ENCODE results near the gene GFOD1. TPM values are rescaled to one million over a fixed set of nuclear protein-coding genes. Genes with fewer than 3 reads are reported as not detected.

The GFOD1 gene
- total RNA-seq, 1 experiment from 2014 or later: 8.8 TPM

DNA sequence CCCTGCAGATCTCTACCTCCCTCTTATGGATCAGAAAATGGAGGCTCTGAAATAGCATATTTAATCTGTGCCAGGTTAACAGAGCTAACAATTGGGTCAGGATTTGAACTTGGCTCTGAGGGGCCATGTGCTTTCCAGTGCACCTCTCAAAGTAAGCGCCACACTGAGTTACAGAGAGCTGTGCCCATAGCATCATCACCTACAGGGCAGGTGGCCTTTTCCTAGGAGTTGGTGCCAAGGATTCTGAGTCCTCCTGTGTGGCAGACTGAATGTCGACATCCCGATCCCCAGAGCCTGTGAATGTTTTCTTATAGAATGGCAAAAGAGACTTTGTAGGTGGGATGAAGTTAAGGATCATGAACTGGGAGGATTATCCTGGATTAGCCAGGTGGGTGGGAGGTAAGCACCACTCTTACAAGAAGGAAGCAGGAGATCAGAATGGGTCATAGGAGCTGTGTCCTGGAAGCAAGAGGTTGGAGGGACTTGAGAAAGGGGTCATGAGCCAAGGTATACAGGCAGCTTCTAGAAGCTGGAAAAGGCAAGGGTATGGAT, 91.1 kb downstream of the GFOD1 start:
- H3K9me3 ChIP-seq (ENCODE audit: low read depth, low read length, poor library complexity, severe bottlenecking): no peaks in the 10 kb centered on the region
- DNase-seq (ENCODE audit: low spot score): no peak
- H3K36me3 ChIP-seq (ENCODE audit: insufficient read depth, low read length, poor library complexity, severe bottlenecking): no peaks in the 10 kb centered on the region
- ChIA-PET POLR2A (ENCODE audit: low non-redundant PET) (no interaction called here), CTCF (interaction anchor here (0.5 to 1.2 kb wide), 2 partner anchors 219 to 253 kb away, joined by 4 to 8 read pairs; partner anchors contain the start of gene NOL7)
- no peaks in the 10 kb centered on the region for H3K27me3 ChIP-seq (replicated peaks; ENCODE audit: insufficient read depth, low read depth, low read length, poor library complexity)
- intact Hi-C loops (cut with micrococcal nuclease; ENCODE audit: unreplicated experiment): no loop called here
- peaks cover 16% of the 10 kb centered on the region for H3K4me1 ChIP-seq (ENCODE audit: insufficient read depth, low read length, poor library complexity, severe bottlenecking)
- no peak for TF ChIP-seq EZH2 (IDR thresholded peaks at IDR 0.05; ENCODE audit: borderline replicate concordance, low read depth, low read length, poor library complexity, severe bottlenecking)
- TF ChIP-seq, protein P1, sequence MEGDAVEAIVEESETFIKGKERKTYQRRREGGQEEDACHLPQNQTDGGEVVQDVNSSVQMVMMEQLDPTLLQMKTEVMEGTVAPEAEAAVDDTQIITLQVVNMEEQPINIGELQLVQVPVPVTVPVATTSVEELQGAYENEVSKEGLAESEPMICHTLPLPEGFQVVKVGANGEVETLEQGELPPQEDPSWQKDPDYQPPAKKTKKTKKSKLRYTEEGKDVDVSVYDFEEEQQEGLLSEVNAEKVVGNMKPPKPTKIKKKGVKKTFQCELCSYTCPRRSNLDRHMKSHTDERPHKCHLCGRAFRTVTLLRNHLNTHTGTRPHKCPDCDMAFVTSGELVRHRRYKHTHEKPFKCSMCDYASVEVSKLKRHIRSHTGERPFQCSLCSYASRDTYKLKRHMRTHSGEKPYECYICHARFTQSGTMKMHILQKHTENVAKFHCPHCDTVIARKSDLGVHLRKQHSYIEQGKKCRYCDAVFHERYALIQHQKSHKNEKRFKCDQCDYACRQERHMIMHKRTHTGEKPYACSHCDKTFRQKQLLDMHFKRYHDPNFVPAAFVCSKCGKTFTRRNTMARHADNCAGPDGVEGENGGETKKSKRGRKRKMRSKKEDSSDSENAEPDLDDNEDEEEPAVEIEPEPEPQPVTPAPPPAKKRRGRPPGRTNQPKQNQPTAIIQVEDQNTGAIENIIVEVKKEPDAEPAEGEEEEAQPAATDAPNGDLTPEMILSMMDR (conservative IDR thresholded peaks at IDR 0.05; ENCODE audit: low read depth, low read length): no peak
- H3K27ac ChIP-seq (ENCODE audit: low read depth, low read length, poor library complexity, severe bottlenecking): no peak overlapping the region
- no peak overlapping the region for H3K4me3 ChIP-seq (ENCODE audit: low read depth, low read length, poor library complexity, severe bottlenecking)
- BruUV-seq (replicated peaks): no TSS peak

- Histone ChIP-seq H3K27ac (ENCODE audit: low read depth, low read length, poor library complexity, severe bottlenecking) (peak overlapping the region; percentile 56), H3K27me3 (replicated peaks; ENCODE audit: insufficient read depth, low read depth, low read length, poor library complexity) (no peaks in the 10 kb centered on the region), H3K36me3 (ENCODE audit: insufficient read depth, low read length, poor library complexity, severe bottlenecking) (no peaks in the 10 kb centered on the region), H3K4me1 (ENCODE audit: insufficient read depth, low read length, poor library complexity, severe bottlenecking) (peaks cover 16% of the 10 kb centered on the region), H3K4me3 (ENCODE audit: low read depth, low read length, poor library complexity, severe bottlenecking) (no peak overlapping the region), H3K9me3 (ENCODE audit: low read depth, low read length, poor library complexity, severe bottlenecking) (no peaks in the 10 kb centered on the region)
- peak; percentile 86 for DNase-seq (ENCODE audit: low spot score)
- POLR2A ChIA-PET (ENCODE audit: low non-redundant PET): no interaction called here
- intact Hi-C loops (cut with micrococcal nuclease; ENCODE audit: unreplicated experiment): no loop called here
- no TSS peak for BruUV-seq (replicated peaks)
- TF ChIP-seq EZH2 (IDR thresholded peaks at IDR 0.05; ENCODE audit: borderline replicate concordance, low read depth, low read length, poor library complexity, severe bottlenecking): no peak
- TF ChIP-seq, protein P1 (conservative IDR thresholded peaks at IDR 0.05; ENCODE audit: low read depth, low read length): no peak
- CTCF ChIA-PET: interaction anchor here (0.5 to 1.2 kb wide), 2 partner anchors 220 to 254 kb away, joined by 4 to 8 read pairs; partner anchors contain the start of gene NOL7
Measured at GRCh38 chr6:13395272-13396237, 91.8 kb downstream of the GFOD1 start.

DNA sequence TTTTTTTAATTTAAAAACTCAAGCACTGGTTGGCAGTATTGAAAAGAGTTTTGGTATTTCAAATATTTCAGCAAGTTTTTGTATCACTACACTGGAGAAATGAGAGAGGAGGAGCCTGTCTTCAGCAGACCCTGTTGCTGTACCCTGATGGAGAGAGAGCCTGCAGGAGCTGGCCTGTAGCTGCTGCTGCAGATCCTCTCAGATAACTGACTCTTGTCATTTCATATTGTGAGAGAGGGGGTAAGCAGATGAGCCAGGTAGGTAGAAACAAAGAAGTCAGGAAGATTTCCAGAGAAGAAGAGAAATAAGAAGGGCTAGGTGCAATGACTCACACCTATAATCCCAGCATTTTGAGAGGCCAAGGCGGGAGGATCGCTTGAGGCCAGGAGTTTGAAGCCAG, 94.9 kb downstream of the GFOD1 start:
- BruUV-seq (replicated peaks): no TSS peak
- no peak for DNase-seq (ENCODE audit: low spot score)
- CTCF ChIA-PET: no interaction called here

More for the DNA sequence above, 94.9 kb downstream of the GFOD1 start:
- intact Hi-C loops (cut with micrococcal nuclease; ENCODE audit: unreplicated experiment): no loop called here
- no peaks in the 10 kb centered on the region for H3K9me3 ChIP-seq (ENCODE audit: low read depth, low read length, poor library complexity, severe bottlenecking)
- H3K4me3 ChIP-seq (ENCODE audit: low read depth, low read length, poor library complexity, severe bottlenecking): no peak overlapping the region
- no peaks in the 10 kb centered on the region for H3K36me3 ChIP-seq (ENCODE audit: insufficient read depth, low read length, poor library complexity, severe bottlenecking)
- TF ChIP-seq, protein P1 (conservative IDR thresholded peaks at IDR 0.05; ENCODE audit: low read depth, low read length): no peak
- TF ChIP-seq EZH2 (IDR thresholded peaks at IDR 0.05; ENCODE audit: borderline replicate concordance, low read depth, low read length, poor library complexity, severe bottlenecking): no peak
- H3K4me1 ChIP-seq (ENCODE audit: insufficient read depth, low read length, poor library complexity, severe bottlenecking): peaks cover 16% of the 10 kb centered on the region
- H3K27me3 ChIP-seq (replicated peaks; ENCODE audit: insufficient read depth, low read depth, low read length, poor library complexity): no peaks in the 10 kb centered on the region
- no peak overlapping the region for H3K27ac ChIP-seq (ENCODE audit: low read depth, low read length, poor library complexity, severe bottlenecking)
- POLR2A ChIA-PET (ENCODE audit: low non-redundant PET): interaction anchor here (0.6 kb wide), 1 partner anchor 168 kb away, joined by 3 read pairs; no protein-coding TSS in a partner anchor
